GM12892 (cell line): ENCODE measurements around the gene OST4.

Source experiments
- POLR2A ChIP-seq: IDR thresholded peaks from 2 replicates; pipeline ENCODE4 v1.6.1; 2011; ENCODE audit warnings: low read depth, low read length, control low read depth
- POLR2AphosphoS5 ChIP-seq: IDR thresholded peaks from 2 replicates; pipeline ENCODE4 v1.6.1; 2011; ENCODE audit warnings: low read depth, low read length, control low read depth
- TAF1 ChIP-seq: IDR thresholded peaks from 2 replicates; pipeline ENCODE4 v1.6.1; 2011; ENCODE audit warnings: low read depth, mild to moderate bottlenecking, control low read depth, low read length, borderline replicate concordance

DNA sequence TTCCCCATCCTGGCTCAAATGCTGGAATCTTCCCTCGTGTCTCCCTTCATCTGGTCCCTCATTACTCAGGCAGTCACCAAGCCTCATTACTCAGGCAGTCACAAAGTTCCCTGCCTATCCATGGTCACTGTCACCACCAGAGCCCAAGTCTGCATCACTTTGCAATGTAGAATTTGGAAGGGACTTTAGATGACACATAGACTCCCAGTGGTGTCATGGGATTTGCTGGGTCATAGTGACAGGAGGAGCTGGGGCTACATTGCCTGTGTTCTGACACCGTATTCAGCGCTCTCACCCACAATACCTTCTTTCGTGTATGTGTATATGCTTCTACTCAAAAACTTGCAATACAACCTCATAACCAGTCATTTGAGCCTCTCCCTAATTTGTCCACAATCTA is 4.9 kb upstream of the OST4 start:
- no peak for TF ChIP-seq POLR2AphosphoS5
- TF ChIP-seq POLR2A = no peak
- no peak for TF ChIP-seq TAF1
